ENCODE measurements around the gene OR6S1.
A peak's percentile ranks its signal among the peaks of the same experiment; 100 is the strongest.

The OR6S1 gene

DNA sequence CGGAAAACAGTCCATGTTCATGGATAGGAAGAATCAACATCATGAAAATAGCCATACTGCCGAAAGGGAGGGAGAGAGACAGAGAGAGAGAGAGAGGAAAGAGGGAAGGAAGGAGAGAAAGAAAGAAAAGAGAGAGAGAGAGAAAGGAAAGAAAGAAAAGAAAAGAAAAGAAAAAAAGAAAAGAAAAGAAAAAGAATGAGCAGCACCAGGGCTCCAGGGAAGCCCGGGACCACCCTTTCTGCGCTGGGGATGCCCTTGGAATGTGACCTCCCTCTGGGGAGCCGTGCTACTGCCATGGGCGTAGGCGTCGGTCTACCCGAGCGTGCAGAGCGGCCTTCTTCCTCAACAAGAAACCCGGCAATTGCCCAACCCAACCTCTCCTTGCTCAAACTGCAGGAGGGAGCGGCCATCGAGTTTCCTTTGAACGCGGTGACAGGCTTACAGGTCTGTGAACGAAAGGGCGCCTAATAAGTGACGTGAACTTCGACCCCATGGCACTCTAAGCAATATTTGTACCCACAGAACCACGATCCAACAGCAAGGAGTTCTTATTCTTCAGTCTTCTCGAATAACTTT is 16.9 kb downstream of the OR6S1 start:
- ATAC-seq, result peak; percentile 46
- TF ChIP-seq ZFP3 (CRISPR knock-in tag; IDR thresholded peaks at IDR 0.05), result no peak
- TF ChIP-seq, protein P1, sequence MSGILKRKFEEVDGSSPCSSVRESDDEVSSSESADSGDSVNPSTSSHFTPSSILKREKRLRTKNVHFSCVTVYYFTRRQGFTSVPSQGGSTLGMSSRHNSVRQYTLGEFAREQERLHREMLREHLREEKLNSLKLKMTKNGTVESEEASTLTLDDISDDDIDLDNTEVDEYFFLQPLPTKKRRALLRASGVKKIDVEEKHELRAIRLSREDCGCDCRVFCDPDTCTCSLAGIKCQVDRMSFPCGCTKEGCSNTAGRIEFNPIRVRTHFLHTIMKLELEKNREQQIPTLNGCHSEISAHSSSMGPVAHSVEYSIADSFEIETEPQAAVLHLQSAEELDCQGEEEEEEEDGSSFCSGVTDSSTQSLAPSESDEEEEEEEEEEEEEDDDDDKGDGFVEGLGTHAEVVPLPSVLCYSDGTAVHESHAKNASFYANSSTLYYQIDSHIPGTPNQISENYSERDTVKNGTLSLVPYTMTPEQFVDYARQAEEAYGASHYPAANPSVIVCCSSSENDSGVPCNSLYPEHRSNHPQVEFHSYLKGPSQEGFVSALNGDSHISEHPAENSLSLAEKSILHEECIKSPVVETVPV (CRISPR knock-in tag; IDR thresholded peaks at IDR 0.05), result no peak
- TF ChIP-seq, protein P2, sequence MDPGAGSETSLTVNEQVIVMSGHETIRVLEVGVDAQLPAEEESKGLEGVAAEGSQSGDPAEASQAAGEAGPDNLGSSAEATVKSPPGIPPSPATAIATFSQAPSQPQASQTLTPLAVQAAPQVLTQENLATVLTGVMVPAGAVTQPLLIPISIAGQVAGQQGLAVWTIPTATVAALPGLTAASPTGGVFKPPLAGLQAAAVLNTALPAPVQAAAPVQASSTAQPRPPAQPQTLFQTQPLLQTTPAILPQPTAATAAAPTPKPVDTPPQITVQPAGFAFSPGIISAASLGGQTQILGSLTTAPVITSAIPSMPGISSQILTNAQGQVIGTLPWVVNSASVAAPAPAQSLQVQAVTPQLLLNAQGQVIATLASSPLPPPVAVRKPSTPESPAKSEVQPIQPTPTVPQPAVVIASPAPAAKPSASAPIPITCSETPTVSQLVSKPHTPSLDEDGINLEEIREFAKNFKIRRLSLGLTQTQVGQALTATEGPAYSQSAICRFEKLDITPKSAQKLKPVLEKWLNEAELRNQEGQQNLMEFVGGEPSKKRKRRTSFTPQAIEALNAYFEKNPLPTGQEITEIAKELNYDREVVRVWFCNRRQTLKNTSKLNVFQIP (CRISPR knock-in tag; IDR thresholded peaks at IDR 0.05; ENCODE audit: borderline replicate concordance, low read depth), result no peak
- no peak for TF ChIP-seq TOX (CRISPR knock-in tag; IDR thresholded peaks at IDR 0.05; ENCODE audit: borderline replicate concordance)

DNA sequence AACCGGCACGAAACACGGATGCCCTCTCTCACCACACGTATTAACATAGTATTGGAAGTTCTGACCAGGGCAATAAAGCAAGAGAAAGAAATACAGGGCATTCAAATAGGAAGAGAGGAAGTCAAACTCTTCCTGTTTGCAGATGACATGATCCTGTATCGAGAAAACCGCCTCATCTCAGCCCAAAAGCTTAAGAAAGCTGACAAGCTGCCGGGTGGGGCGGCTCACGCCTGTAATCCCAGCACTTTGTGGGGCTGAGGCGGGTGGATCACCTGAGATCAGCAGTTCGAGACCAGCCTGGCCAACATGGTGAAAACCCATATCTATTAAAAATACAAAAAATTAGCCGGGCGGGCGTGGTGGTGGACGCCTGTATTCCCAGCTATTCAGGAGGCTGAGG is 17.7 kb downstream of the OR6S1 start:
- TF ChIP-seq ARNTL (CRISPR knock-in tag; IDR thresholded peaks at IDR 0.05; ENCODE audit: borderline replicate concordance, low read depth) (no peak), ZNF565 (CRISPR knock-in tag; conservative IDR thresholded peaks at IDR 0.05; ENCODE audit: low read depth) (no peak), SNAI2 (CRISPR knock-in tag; IDR thresholded peaks at IDR 0.05) (no peak), TOX (CRISPR knock-in tag; IDR thresholded peaks at IDR 0.05; ENCODE audit: borderline replicate concordance) (no peak), CSDC2 (CRISPR knock-in tag; IDR thresholded peaks at IDR 0.05) (no peak), PPARA (CRISPR knock-in tag; IDR thresholded peaks at IDR 0.05; ENCODE audit: borderline replicate concordance) (no peak), GLIS3 (CRISPR knock-in tag; IDR thresholded peaks at IDR 0.05) (no peak)
- TF ChIP-seq, protein P3, sequence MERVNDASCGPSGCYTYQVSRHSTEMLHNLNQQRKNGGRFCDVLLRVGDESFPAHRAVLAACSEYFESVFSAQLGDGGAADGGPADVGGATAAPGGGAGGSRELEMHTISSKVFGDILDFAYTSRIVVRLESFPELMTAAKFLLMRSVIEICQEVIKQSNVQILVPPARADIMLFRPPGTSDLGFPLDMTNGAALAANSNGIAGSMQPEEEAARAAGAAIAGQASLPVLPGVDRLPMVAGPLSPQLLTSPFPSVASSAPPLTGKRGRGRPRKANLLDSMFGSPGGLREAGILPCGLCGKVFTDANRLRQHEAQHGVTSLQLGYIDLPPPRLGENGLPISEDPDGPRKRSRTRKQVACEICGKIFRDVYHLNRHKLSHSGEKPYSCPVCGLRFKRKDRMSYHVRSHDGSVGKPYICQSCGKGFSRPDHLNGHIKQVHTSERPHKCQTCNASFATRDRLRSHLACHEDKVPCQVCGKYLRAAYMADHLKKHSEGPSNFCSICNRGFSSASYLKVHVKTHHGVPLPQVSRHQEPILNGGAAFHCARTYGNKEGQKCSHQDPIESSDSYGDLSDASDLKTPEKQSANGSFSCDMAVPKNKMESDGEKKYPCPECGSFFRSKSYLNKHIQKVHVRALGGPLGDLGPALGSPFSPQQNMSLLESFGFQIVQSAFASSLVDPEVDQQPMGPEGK (CRISPR knock-in tag; IDR thresholded peaks at IDR 0.05; ENCODE audit: borderline replicate concordance), result no peak
- TF ChIP-seq, protein P4, sequence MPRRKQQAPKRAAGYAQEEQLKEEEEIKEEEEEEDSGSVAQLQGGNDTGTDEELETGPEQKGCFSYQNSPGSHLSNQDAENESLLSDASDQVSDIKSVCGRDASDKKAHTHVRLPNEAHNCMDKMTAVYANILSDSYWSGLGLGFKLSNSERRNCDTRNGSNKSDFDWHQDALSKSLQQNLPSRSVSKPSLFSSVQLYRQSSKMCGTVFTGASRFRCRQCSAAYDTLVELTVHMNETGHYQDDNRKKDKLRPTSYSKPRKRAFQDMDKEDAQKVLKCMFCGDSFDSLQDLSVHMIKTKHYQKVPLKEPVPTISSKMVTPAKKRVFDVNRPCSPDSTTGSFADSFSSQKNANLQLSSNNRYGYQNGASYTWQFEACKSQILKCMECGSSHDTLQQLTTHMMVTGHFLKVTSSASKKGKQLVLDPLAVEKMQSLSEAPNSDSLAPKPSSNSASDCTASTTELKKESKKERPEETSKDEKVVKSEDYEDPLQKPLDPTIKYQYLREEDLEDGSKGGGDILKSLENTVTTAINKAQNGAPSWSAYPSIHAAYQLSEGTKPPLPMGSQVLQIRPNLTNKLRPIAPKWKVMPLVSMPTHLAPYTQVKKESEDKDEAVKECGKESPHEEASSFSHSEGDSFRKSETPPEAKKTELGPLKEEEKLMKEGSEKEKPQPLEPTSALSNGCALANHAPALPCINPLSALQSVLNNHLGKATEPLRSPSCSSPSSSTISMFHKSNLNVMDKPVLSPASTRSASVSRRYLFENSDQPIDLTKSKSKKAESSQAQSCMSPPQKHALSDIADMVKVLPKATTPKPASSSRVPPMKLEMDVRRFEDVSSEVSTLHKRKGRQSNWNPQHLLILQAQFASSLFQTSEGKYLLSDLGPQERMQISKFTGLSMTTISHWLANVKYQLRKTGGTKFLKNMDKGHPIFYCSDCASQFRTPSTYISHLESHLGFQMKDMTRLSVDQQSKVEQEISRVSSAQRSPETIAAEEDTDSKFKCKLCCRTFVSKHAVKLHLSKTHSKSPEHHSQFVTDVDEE (CRISPR knock-in tag; IDR thresholded peaks at IDR 0.05), result no peak
- no peak for ATAC-seq

DNA sequence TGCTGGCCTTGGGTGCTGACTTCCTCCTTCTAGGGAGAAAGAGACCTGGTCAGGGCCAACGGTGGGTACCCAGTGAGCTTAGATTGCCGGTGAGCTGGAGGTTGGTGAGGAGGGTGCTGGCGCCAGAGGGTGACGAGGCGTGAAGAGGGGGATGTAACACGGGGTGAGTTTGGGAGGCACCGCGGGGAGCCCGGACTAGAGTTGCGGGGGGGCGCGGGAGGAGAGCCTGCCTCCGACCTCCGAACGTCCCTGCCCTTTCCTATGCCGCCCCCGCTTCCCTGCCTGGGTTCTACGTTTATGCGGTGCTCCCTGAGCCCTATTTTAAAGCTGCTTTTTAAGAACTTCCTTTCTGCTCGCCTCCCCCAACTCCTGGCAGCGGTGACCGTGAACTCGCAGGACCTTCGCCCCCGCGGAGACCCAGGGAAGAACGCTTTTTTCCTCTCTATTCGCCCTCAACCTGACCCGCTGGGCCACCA is 18.6 kb downstream of the OR6S1 start:
- TF ChIP-seq ZFP30 (CRISPR knock-in tag; IDR thresholded peaks at IDR 0.05), result no peak
- no peak for TF ChIP-seq ZNF565 (CRISPR knock-in tag; conservative IDR thresholded peaks at IDR 0.05; ENCODE audit: low read depth)
- TF ChIP-seq, protein P1 (CRISPR knock-in tag; IDR thresholded peaks at IDR 0.05), result no peak
- no peak for TF ChIP-seq ZNF70 (CRISPR knock-in tag; IDR thresholded peaks at IDR 0.05)
- no peak for TF ChIP-seq GLIS3 (CRISPR knock-in tag; IDR thresholded peaks at IDR 0.05)
- no peak for TF ChIP-seq ESRRG (CRISPR knock-in tag; IDR thresholded peaks at IDR 0.05)
- no peak for TF ChIP-seq ZNF8 (CRISPR knock-in tag; IDR thresholded peaks at IDR 0.05)
- ATAC-seq, result no peak

DNA sequence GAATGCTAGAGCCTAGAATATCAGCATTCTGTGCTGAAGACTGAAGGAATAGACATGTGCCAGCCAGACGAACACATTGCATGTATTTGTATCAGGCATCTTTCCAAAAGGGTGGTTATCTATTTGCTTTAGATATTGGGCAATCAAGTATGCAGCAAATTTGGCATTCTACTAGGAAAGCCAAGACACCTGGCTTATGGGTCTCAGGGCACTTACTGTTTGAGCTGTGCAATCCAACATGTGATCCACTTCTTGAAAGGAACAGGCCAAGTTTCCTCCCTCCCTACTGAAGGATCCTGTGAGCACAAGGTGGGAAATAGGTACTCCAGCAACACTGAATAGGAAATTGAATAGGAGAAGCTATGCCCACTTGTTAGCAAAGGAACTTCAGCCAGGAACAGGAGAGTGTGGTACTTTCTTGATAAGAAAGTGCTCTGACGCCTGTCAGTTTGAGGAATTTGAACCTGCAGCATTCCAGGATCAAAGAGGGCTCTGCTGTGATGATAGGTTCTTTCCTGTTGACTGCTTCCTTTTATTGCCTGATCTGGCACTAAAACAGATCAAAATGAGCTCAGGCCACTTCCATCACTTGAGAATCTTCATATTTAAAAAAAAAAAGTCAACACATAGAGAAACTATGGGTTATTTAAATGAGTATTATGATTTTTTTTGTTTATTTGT is 20.6 kb downstream of the OR6S1 start:
- TF ChIP-seq ZFP3 (CRISPR knock-in tag; IDR thresholded peaks at IDR 0.05), result no peak
- no peak for TF ChIP-seq ARNTL (CRISPR knock-in tag; IDR thresholded peaks at IDR 0.05; ENCODE audit: borderline replicate concordance, low read depth)
- TF ChIP-seq TCF4 (CRISPR knock-in tag; IDR thresholded peaks at IDR 0.05; ENCODE audit: borderline replicate concordance), result no peak
- TF ChIP-seq, protein P3 (CRISPR knock-in tag; IDR thresholded peaks at IDR 0.05; ENCODE audit: borderline replicate concordance), result no peak
- no peak for TF ChIP-seq ESRRG (CRISPR knock-in tag; IDR thresholded peaks at IDR 0.05)
- TF ChIP-seq PPARA (CRISPR knock-in tag; IDR thresholded peaks at IDR 0.05; ENCODE audit: borderline replicate concordance), result no peak
- TF ChIP-seq, protein P1 (CRISPR knock-in tag; IDR thresholded peaks at IDR 0.05), result no peak
- TF ChIP-seq RARB (CRISPR knock-in tag; IDR thresholded peaks at IDR 0.05), result no peak
- TF ChIP-seq BACH2 (CRISPR knock-in tag; IDR thresholded peaks at IDR 0.05; ENCODE audit: borderline replicate concordance), result no peak
- TF ChIP-seq ZNF565 (CRISPR knock-in tag; conservative IDR thresholded peaks at IDR 0.05; ENCODE audit: low read depth), result no peak
- TF ChIP-seq SNAI2 (CRISPR knock-in tag; IDR thresholded peaks at IDR 0.05), result no peak
- TF ChIP-seq ZNF8 (CRISPR knock-in tag; IDR thresholded peaks at IDR 0.05), result no peak
- no peak for TF ChIP-seq ZC3H10 (CRISPR knock-in tag; IDR thresholded peaks at IDR 0.05)
- no peak for TF ChIP-seq ZNF70 (CRISPR knock-in tag; IDR thresholded peaks at IDR 0.05)
- no peak for TF ChIP-seq OSR1 (CRISPR knock-in tag; IDR thresholded peaks at IDR 0.05)
- ATAC-seq, result no peak
